ENCODE measurements around the gene ZC3H12D.

Gene ZC3H12D

GRCh38 chr6:149482545-149483333 is 2.1 kb downstream of the ZC3H12D start:
- Histone ChIP-seq H3K4me3 (ENCODE audit: low read length) (no peak overlapping the region), H3K36me3 (ENCODE audit: insufficient read depth, low read depth, low read length) (no peaks in the 10 kb centered on the region), H3K4me1 (ENCODE audit: insufficient read depth, low read length) (no peaks in the 10 kb centered on the region), H3K9ac (ENCODE audit: low read depth, low read length) (no peak overlapping the region), H3K27me3 (ENCODE audit: insufficient read depth, low read length) (no peaks in the 10 kb centered on the region), H3K27ac (ENCODE audit: low read length) (no peak overlapping the region), H3K9me3 (ENCODE audit: insufficient read depth, low read depth, low read length) (no peaks in the 10 kb centered on the region)

- no peak overlapping the region for H3K27ac ChIP-seq (ENCODE audit: low read length)
- H3K9ac ChIP-seq (ENCODE audit: low read depth, low read length), result no peak overlapping the region
- no peak overlapping the region for H3K4me3 ChIP-seq (ENCODE audit: low read length)
- H3K4me1 ChIP-seq (ENCODE audit: insufficient read depth, low read length), result no peaks in the 10 kb centered on the region
- H3K9me3 ChIP-seq (ENCODE audit: insufficient read depth, low read depth, low read length), result no peaks in the 10 kb centered on the region
- no peaks in the 10 kb centered on the region for H3K27me3 ChIP-seq (ENCODE audit: insufficient read depth, low read length)
- no peaks in the 10 kb centered on the region for H3K36me3 ChIP-seq (ENCODE audit: insufficient read depth, low read depth, low read length)
Observed at GRCh38 chr6:149480502-149481280, 4.1 kb downstream of the ZC3H12D start.

GRCh38 chr6:149478631-149479314 is 6.0 kb downstream of the ZC3H12D start:
- H3K9me3 ChIP-seq (ENCODE audit: insufficient read depth, low read depth, low read length), result no peaks in the 10 kb centered on the region
- no peaks in the 10 kb centered on the region for H3K36me3 ChIP-seq (ENCODE audit: insufficient read depth, low read depth, low read length)
- no peaks in the 10 kb centered on the region for H3K27me3 ChIP-seq (ENCODE audit: insufficient read depth, low read length)
- H3K4me1 ChIP-seq (ENCODE audit: insufficient read depth, low read length), result no peaks in the 10 kb centered on the region
- H3K9ac ChIP-seq (ENCODE audit: low read depth, low read length), result no peak overlapping the region
- H3K27ac ChIP-seq (ENCODE audit: low read length), result no peak overlapping the region
- no peak overlapping the region for H3K4me3 ChIP-seq (ENCODE audit: low read length)

- Histone ChIP-seq H3K27ac (ENCODE audit: low read length) (no peak overlapping the region), H3K4me1 (ENCODE audit: insufficient read depth, low read length) (no peaks in the 10 kb centered on the region; the same call in 1 of the 2 replicates), H3K9me3 (ENCODE audit: insufficient read depth, low read depth, low read length) (no peaks in the 10 kb centered on the region), H3K4me3 (ENCODE audit: low read length) (no peak overlapping the region), H3K27me3 (ENCODE audit: insufficient read depth, low read length) (no peaks in the 10 kb centered on the region), H3K36me3 (ENCODE audit: insufficient read depth, low read depth, low read length) (no peaks in the 10 kb centered on the region), H3K9ac (ENCODE audit: low read depth, low read length) (no peak overlapping the region)
Observed at GRCh38 chr6:149477544-149477943, 7.3 kb downstream of the ZC3H12D start.

- H3K36me3 ChIP-seq (ENCODE audit: insufficient read depth, low read depth, low read length), result no peaks in the 10 kb centered on the region
- no peaks in the 10 kb centered on the region for H3K9me3 ChIP-seq (ENCODE audit: insufficient read depth, low read depth, low read length)
- no peaks in the 10 kb centered on the region for H3K27me3 ChIP-seq (ENCODE audit: insufficient read depth, low read length)
- H3K4me3 ChIP-seq (ENCODE audit: low read length), result no peak overlapping the region
- no peaks in the 10 kb centered on the region; the same call in 1 of the 2 replicates for H3K4me1 ChIP-seq (ENCODE audit: insufficient read depth, low read length)
- H3K27ac ChIP-seq (ENCODE audit: low read length), result no peak overlapping the region
- H3K9ac ChIP-seq (ENCODE audit: low read depth, low read length), result no peak overlapping the region
Observed at GRCh38 chr6:149476789-149477455, 7.9 kb downstream of the ZC3H12D start.

GRCh38 chr6:149474108-149474935 is 10.5 kb downstream of the ZC3H12D start:
- Histone ChIP-seq H3K27ac (ENCODE audit: low read length) (no peak overlapping the region), H3K4me3 (ENCODE audit: low read length) (no peak overlapping the region), H3K9ac (ENCODE audit: low read depth, low read length) (no peak overlapping the region), H3K9me3 (ENCODE audit: insufficient read depth, low read depth, low read length) (no peaks in the 10 kb centered on the region), H3K4me1 (ENCODE audit: insufficient read depth, low read length) (no peaks in the 10 kb centered on the region; the same call in 1 of the 2 replicates), H3K36me3 (ENCODE audit: insufficient read depth, low read depth, low read length) (no peaks in the 10 kb centered on the region), H3K27me3 (ENCODE audit: insufficient read depth, low read length) (no peaks in the 10 kb centered on the region)

- Histone ChIP-seq H3K4me3 (ENCODE audit: low read length) (no peak overlapping the region), H3K4me1 (ENCODE audit: insufficient read depth, low read length) (no peaks in the 10 kb centered on the region; the same call in 1 of the 2 replicates), H3K27me3 (ENCODE audit: insufficient read depth, low read length) (no peaks in the 10 kb centered on the region), H3K27ac (ENCODE audit: low read length) (no peak overlapping the region), H3K9me3 (ENCODE audit: insufficient read depth, low read depth, low read length) (no peaks in the 10 kb centered on the region), H3K36me3 (ENCODE audit: insufficient read depth, low read depth, low read length) (no peaks in the 10 kb centered on the region), H3K9ac (ENCODE audit: low read depth, low read length) (no peak overlapping the region)
Observed at GRCh38 chr6:149473080-149474052, 11.4 kb downstream of the ZC3H12D start.

- Histone ChIP-seq H3K9ac (ENCODE audit: low read depth, low read length) (no peak overlapping the region), H3K27ac (ENCODE audit: low read length) (no peak overlapping the region), H3K4me1 (ENCODE audit: insufficient read depth, low read length) (no peaks in the 10 kb centered on the region; the same call in 1 of the 2 replicates), H3K27me3 (ENCODE audit: insufficient read depth, low read length) (no peaks in the 10 kb centered on the region), H3K9me3 (ENCODE audit: insufficient read depth, low read depth, low read length) (no peaks in the 10 kb centered on the region), H3K4me3 (ENCODE audit: low read length) (no peak overlapping the region), H3K36me3 (ENCODE audit: insufficient read depth, low read depth, low read length) (no peaks in the 10 kb centered on the region)
Observed at GRCh38 chr6:149472241-149472640, 12.6 kb downstream of the ZC3H12D start.

- no peaks in the 10 kb centered on the region for H3K9me3 ChIP-seq (ENCODE audit: insufficient read depth, low read depth, low read length)
- H3K9ac ChIP-seq (ENCODE audit: low read depth, low read length), result no peak overlapping the region
- no peaks in the 10 kb centered on the region for H3K27me3 ChIP-seq (ENCODE audit: insufficient read depth, low read length)
- no peak overlapping the region for H3K4me3 ChIP-seq (ENCODE audit: low read length)
- H3K27ac ChIP-seq (ENCODE audit: low read length), result no peak overlapping the region
- H3K4me1 ChIP-seq (ENCODE audit: insufficient read depth, low read length), result no peaks in the 10 kb centered on the region; the same call in 1 of the 2 replicates
- no peaks in the 10 kb centered on the region for H3K36me3 ChIP-seq (ENCODE audit: insufficient read depth, low read depth, low read length)
Observed at GRCh38 chr6:149471801-149472200, 13.0 kb downstream of the ZC3H12D start.

- Histone ChIP-seq H3K9me3 (ENCODE audit: insufficient read depth, low read depth, low read length) (no peaks in the 10 kb centered on the region), H3K36me3 (ENCODE audit: insufficient read depth, low read depth, low read length) (no peaks in the 10 kb centered on the region), H3K4me1 (ENCODE audit: insufficient read depth, low read length) (no peaks in the 10 kb centered on the region; the same call in 1 of the 2 replicates), H3K9ac (ENCODE audit: low read depth, low read length) (no peak overlapping the region), H3K27ac (ENCODE audit: low read length) (no peak overlapping the region), H3K27me3 (ENCODE audit: insufficient read depth, low read length) (no peaks in the 10 kb centered on the region), H3K4me3 (ENCODE audit: low read length) (no peak overlapping the region)
Observed at GRCh38 chr6:149470948-149471347, 13.9 kb downstream of the ZC3H12D start.
